ENCODE results near the gene SMAD6.

SMAD6 gene

DNA sequence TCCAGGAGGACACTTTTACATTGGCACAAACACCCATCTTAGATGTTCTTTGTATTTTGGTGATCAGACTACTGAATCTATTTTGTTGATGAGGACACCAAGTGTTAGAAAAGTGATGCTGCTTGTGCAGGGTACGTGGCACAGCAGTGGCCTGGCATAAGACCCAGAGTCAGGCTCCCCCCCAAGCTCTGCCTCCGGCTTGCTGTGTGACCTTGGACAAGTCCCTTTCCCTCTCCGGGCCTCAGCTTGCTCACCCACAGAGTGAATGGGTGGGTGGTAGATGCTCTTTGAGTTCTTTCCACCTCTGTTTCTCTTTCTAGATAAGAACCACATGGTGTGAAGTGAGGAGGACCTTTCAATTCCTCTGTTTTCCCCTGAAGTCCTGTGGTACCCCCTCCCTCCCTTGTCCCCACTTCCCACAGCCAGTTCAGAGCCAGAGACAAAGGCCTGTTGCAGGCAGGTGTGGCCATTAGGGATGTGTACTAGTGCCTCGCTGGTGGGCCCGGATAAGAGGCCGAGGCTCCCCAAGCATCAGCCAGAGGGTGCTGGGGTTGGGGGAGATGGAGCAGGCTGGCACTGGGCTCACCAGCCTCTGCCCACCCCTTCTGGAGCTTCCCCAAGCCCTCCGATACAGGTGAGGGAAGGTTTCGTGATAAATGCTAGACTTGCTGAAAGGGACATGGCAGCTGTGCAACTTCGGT lies 43.6 kb downstream of the SMAD6 start:
- peaks cover 19% of the 10 kb centered on the region for H3K4me1 ChIP-seq (ENCODE audit: control insufficient read depth, insufficient read depth, low read length)
- ChIA-PET POLR2A (interaction anchor here (0.7 to 0.9 kb wide), 2 partner anchors 24 to 44 kb away, joined by 4 to 5 read pairs; no protein-coding TSS in a partner anchor), CTCF (interaction anchor here (1.0 kb wide), 3 partner anchors 28 to 118 kb away, joined by 3 to 4 read pairs (median 4); no protein-coding TSS in a partner anchor)
- H3K4me3 ChIP-seq (ENCODE audit: low read depth, low read length), result no peak overlapping the region
- peaks cover 0 to 68% of the 10 kb centered on the region in 2 experiments; a peak in 1 of 3 replicates for H3K36me3 ChIP-seq (ENCODE audit: control insufficient read depth in 2 of 2, insufficient read depth in 1 of 2, low read length in 2 of 2)
- H3K27ac ChIP-seq (ENCODE audit: extremely low read depth, low read depth, low read length), result no peak overlapping the region
- H3K9me3 ChIP-seq (ENCODE audit: control insufficient read depth, insufficient read depth, low read depth, low read length), result no peaks in the 10 kb centered on the region
- no peak for TF ChIP-seq ZNF664 (tag by site-specific recombination; IDR thresholded peaks at IDR 0.05)
- TF ChIP-seq, protein P1, sequence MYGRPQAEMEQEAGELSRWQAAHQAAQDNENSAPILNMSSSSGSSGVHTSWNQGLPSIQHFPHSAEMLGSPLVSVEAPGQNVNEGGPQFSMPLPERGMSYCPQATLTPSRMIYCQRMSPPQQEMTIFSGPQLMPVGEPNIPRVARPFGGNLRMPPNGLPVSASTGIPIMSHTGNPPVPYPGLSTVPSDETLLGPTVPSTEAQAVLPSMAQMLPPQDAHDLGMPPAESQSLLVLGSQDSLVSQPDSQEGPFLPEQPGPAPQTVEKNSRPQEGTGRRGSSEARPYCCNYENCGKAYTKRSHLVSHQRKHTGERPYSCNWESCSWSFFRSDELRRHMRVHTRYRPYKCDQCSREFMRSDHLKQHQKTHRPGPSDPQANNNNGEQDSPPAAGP (tag by site-specific recombination; IDR thresholded peaks at IDR 0.05), result no peak
- no peak for TF ChIP-seq ZNF391 (tag by site-specific recombination; IDR thresholded peaks at IDR 0.05; ENCODE audit: borderline replicate concordance, low read depth)
- no peak for TF ChIP-seq ZNF302 (tag by site-specific recombination; IDR thresholded peaks at IDR 0.05; ENCODE audit: low read depth)
- TF ChIP-seq SCRT1 (tag by site-specific recombination; IDR thresholded peaks at IDR 0.05; ENCODE audit: borderline replicate concordance), result no peak
- TF ChIP-seq ZNF623 (tag by site-specific recombination; IDR thresholded peaks at IDR 0.05), result no peak
- no peak for TF ChIP-seq ZNF416 (tag by site-specific recombination; IDR thresholded peaks at IDR 0.05)
- TF ChIP-seq PRDM1 (tag by site-specific recombination; IDR thresholded peaks at IDR 0.05), result no peak
- TF ChIP-seq, protein P2, sequence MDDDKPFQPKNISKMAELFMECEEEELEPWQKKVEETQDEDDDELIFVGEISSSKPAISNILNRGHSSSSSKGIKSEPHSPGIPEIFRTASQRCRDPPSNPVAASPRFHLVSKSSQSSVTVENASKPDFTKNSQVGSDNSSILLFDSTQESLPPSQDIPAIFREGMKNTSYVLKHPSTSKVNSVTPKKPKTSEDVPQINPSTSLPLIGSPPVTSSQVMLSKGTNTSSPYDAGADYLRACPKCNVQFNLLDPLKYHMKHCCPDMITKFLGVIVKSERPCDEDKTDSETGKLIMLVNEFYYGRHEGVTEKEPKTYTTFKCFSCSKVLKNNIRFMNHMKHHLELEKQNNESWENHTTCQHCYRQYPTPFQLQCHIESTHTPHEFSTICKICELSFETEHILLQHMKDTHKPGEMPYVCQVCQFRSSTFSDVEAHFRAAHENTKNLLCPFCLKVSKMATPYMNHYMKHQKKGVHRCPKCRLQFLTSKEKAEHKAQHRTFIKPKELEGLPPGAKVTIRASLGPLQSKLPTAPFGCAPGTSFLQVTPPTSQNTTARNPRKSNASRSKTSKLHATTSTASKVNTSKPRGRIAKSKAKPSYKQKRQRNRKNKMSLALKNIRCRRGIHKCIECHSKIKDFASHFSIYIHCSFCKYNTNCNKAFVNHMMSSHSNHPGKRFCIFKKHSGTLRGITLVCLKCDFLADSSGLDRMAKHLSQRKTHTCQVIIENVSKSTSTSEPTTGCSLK (tag by site-specific recombination; IDR thresholded peaks at IDR 0.05), result no peak
- TF ChIP-seq, protein P3, sequence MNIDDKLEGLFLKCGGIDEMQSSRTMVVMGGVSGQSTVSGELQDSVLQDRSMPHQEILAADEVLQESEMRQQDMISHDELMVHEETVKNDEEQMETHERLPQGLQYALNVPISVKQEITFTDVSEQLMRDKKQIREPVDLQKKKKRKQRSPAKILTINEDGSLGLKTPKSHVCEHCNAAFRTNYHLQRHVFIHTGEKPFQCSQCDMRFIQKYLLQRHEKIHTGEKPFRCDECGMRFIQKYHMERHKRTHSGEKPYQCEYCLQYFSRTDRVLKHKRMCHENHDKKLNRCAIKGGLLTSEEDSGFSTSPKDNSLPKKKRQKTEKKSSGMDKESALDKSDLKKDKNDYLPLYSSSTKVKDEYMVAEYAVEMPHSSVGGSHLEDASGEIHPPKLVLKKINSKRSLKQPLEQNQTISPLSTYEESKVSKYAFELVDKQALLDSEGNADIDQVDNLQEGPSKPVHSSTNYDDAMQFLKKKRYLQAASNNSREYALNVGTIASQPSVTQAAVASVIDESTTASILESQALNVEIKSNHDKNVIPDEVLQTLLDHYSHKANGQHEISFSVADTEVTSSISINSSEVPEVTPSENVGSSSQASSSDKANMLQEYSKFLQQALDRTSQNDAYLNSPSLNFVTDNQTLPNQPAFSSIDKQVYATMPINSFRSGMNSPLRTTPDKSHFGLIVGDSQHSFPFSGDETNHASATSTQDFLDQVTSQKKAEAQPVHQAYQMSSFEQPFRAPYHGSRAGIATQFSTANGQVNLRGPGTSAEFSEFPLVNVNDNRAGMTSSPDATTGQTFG (tag by site-specific recombination; IDR thresholded peaks at IDR 0.05; ENCODE audit: borderline replicate concordance), result no peak
- no peak for TF ChIP-seq ZSCAN16 (tag by site-specific recombination; IDR thresholded peaks at IDR 0.05)
- TF ChIP-seq, protein P4, sequence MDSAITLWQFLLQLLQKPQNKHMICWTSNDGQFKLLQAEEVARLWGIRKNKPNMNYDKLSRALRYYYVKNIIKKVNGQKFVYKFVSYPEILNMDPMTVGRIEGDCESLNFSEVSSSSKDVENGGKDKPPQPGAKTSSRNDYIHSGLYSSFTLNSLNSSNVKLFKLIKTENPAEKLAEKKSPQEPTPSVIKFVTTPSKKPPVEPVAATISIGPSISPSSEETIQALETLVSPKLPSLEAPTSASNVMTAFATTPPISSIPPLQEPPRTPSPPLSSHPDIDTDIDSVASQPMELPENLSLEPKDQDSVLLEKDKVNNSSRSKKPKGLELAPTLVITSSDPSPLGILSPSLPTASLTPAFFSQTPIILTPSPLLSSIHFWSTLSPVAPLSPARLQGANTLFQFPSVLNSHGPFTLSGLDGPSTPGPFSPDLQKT (IDR thresholded peaks at IDR 0.05; ENCODE audit: borderline replicate concordance, low read depth, low read length), result no peak
- no peak for TF ChIP-seq ZNF133 (tag by site-specific recombination; IDR thresholded peaks at IDR 0.05)

DNA sequence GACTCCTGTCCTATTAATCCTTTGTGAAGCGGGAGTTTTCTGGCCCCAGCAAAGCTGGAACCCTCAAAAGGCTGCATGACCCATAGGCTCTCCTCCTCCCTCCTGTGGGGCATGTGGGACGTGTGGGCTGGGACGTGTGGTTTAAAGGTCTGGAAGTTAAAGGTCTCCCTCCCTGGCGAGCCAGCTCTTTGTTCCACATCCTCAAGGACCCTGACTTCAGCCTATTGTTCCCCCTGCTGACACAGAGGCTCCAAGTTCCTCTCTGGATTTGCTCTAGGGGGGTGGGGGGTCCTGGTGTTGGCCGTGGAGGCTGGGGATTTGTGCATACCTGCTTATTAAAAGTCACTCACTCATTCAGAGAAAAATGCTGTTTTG lies 44.2 kb downstream of the SMAD6 start:
- peaks cover 0 to 72% of the 10 kb centered on the region in 2 experiments; a peak in 1 of 3 replicates for H3K36me3 ChIP-seq (ENCODE audit: control insufficient read depth in 2 of 2, insufficient read depth in 1 of 2, low read length in 2 of 2)
- CTCF ChIA-PET, result interaction anchor here (1.0 kb wide), 2 partner anchors 105 to 117 kb away, joined by 3 to 4 read pairs; no protein-coding TSS in a partner anchor

More for the DNA sequence above, 44.2 kb downstream of the SMAD6 start:
- H3K27ac ChIP-seq (ENCODE audit: extremely low read depth, low read depth, low read length), result no peak overlapping the region
- peak; percentile 9; the same call in 1 of the 2 replicates for TF ChIP-seq EGR2 (tag by site-specific recombination; IDR thresholded peaks at IDR 0.05; ENCODE audit: low read depth)
- TF ChIP-seq ZFHX2 (tag by site-specific recombination; conservative IDR thresholded peaks at IDR 0.05), result peak; percentile 29; the same call in 1 of the 2 replicates
- no peak for TF ChIP-seq ZNF843 (tag by site-specific recombination; IDR thresholded peaks at IDR 0.05)
- TF ChIP-seq GLI2 (tag by site-specific recombination; IDR thresholded peaks at IDR 0.05; ENCODE audit: borderline replicate concordance, low read depth), result no peak
- TF ChIP-seq ZNF530 (tag by site-specific recombination; IDR thresholded peaks at IDR 0.05; ENCODE audit: low read depth), result no peak
- TF ChIP-seq ZNF169 (tag by site-specific recombination; IDR thresholded peaks at IDR 0.05), result no peak
- no peak for TF ChIP-seq ZNF302 (tag by site-specific recombination; IDR thresholded peaks at IDR 0.05; ENCODE audit: low read depth)
- no peak for TF ChIP-seq KLF9 (tag by site-specific recombination; IDR thresholded peaks at IDR 0.05; ENCODE audit: low read depth)
- no peak overlapping the region for H3K4me3 ChIP-seq (ENCODE audit: low read depth, low read length)
- H3K4me1 ChIP-seq (ENCODE audit: control insufficient read depth, insufficient read depth, low read length), result peaks cover 15% of the 10 kb centered on the region
- H3K9me3 ChIP-seq (ENCODE audit: control insufficient read depth, insufficient read depth, low read depth, low read length), result no peaks in the 10 kb centered on the region
- POLR2A ChIA-PET, result interaction anchor here (0.7 to 0.9 kb wide), 2 partner anchors 24 to 45 kb away, joined by 4 to 5 read pairs; no protein-coding TSS in a partner anchor
